ENCODE results near the gene ASRGL1.

- TF ChIP-seq CTCF (IDR thresholded peaks at IDR 0.05): no peak
- TF ChIP-seq POLR2A (IDR thresholded peaks at IDR 0.05): no peak
These were observed 82.7 kb downstream of the ASRGL1 start for GRCh38 chr11:62419943-62420342.

Data from tibial nerve (tissue), 3 donors.